Central memory CD8-positive, alpha-beta T cell (primary cell): ENCODE data around the gene ASIC3.
A peak's percentile ranks its signal among the peaks of the same experiment; 100 is the strongest.

ENCODE experiments used
- ATAC-seq: fragments of 150-1000 bp; cut with Tn5 transposase; replicated peaks from 2 replicates; pipeline ENCODE4 v1.10.0; 2022; ENCODE audit warnings: mild to moderate bottlenecking, moderate FRiP score, moderate number of reproducible peaks; ENCODE audit not compliant: poor library complexity, severe bottlenecking; ENCODE audit errors: extremely low read depth
- DNase-seq, 2 donors: peaks; one replicate each; pipeline ENCODE4 v3.0.0; 2021; ENCODE audit warnings: low spot score in 2 of 2
- H3K27ac Mint-ChIP-seq: one replicate; pipeline ENCODE4 v1.8.0; 2022; ENCODE audit warnings: low read depth, mild to moderate bottlenecking, moderate library complexity, mixed read lengths
- H3K27me3 Mint-ChIP-seq: one replicate; pipeline ENCODE4 v1.8.0; 2022; ENCODE audit warnings: mixed read lengths
- H3K36me3 Mint-ChIP-seq: one replicate; pipeline ENCODE4 v1.8.0; 2022; ENCODE audit warnings: mild to moderate bottlenecking, moderate library complexity, mixed read lengths; ENCODE audit not compliant: insufficient read depth
- H3K4me1 Mint-ChIP-seq: one replicate; pipeline ENCODE4 v1.8.0; 2022; ENCODE audit warnings: mixed read lengths
- H3K4me3 Mint-ChIP-seq: one replicate; pipeline ENCODE4 v1.8.0; 2022; ENCODE audit warnings: mild to moderate bottlenecking, moderate library complexity, mixed read lengths
- H3K9me3 Mint-ChIP-seq: one replicate; pipeline ENCODE4 v1.8.0; 2022; ENCODE audit warnings: mixed read lengths

ASIC3 gene

DNA sequence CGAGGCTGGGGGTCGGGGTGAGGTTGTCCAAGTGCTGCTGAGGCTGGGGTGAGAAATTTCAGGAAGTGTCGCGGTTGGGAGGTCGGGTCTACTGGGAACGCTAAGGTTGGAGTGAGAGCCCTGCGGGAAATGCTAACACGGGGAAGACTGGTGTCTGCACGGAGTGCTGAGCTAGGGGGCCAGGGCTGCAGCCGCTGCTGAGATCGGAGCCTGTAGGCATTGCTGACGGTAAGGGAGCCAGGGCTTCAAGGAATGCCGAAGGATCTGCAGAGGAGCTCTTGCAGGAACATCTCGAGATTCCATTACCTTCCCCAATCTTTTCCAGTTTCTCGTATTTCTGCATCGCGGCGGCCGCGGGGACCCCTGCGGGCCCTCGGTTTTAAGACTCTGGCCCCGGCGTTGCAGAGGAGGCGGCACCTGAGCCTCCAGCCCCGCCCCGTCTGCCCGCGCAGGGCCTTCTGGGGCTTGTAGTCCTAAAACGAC is 9.2 kb downstream of the ASIC3 start, which contains the start of gene CDK5:
TSS of gene CDK5 (minus strand) at position 392 of the 483 bp plus-strand sequence. CDS start at position 343, 49 bp downstream.
- Mint-ChIP-seq H3K4me3 (peak within 1 kb of the TSS; percentile 94), H3K27ac (peak within 1 kb of the TSS; percentile 95), H3K27me3 (peaks cover 6% of the 10 kb centered on the region), H3K9me3 (no peaks in the 10 kb centered on the region), H3K36me3 (peaks cover 14% of the 10 kb centered on the region), H3K4me1 (peaks cover 38% of the 10 kb centered on the region)
- ATAC-seq, result peak; percentile 1
- DNase-seq, result no peak

- DNase-seq (peak; percentile 91 to 94), ATAC-seq (peak; percentile 93)
- Mint-ChIP-seq H3K27ac (peak overlapping the region; percentile 95), H3K9me3 (no peaks in the 10 kb centered on the region), H3K36me3 (peaks cover 14% of the 10 kb centered on the region), H3K4me1 (peaks cover 34% of the 10 kb centered on the region), H3K4me3 (peak overlapping the region; percentile 94), H3K27me3 (peaks cover under 1% of the 10 kb centered on the region)
Measured at GRCh38 chr7:151057989-151058780, 9.9 kb downstream of the ASIC3 start.

- Mint-ChIP-seq H3K4me3 (peak overlapping the region; percentile 94), H3K9me3 (no peaks in the 10 kb centered on the region), H3K27me3 (no peaks in the 10 kb centered on the region), H3K27ac (peak overlapping the region; percentile 95), H3K36me3 (peaks cover 16% of the 10 kb centered on the region), H3K4me1 (peaks cover 34% of the 10 kb centered on the region)
- no peak for DNase-seq
- ATAC-seq, result no peak
Measured at GRCh38 chr7:151058781-151059366, 10.5 kb downstream of the ASIC3 start.

- peak within 1 kb of the TSS; percentile 95 for H3K27ac Mint-ChIP-seq
- ATAC-seq (no peak), DNase-seq (peak; percentile 44 to 49)
- no peaks in the 10 kb centered on the region for H3K9me3 Mint-ChIP-seq
- peak within 1 kb of the TSS; percentile 94 for H3K4me3 Mint-ChIP-seq
- peaks cover 20% of the 10 kb centered on the region for H3K36me3 Mint-ChIP-seq
- H3K4me1 Mint-ChIP-seq, result peaks cover 34% of the 10 kb centered on the region
- no peaks in the 10 kb centered on the region for H3K27me3 Mint-ChIP-seq
Measured at GRCh38 chr7:151059367-151060112, 11.2 kb downstream of the ASIC3 start, which contains the start of gene SLC4A2. TSS of gene SLC4A2 (plus strand) at chr7:151059589. CDS start at chr7:151061988, 2,399 bp downstream.

DNA sequence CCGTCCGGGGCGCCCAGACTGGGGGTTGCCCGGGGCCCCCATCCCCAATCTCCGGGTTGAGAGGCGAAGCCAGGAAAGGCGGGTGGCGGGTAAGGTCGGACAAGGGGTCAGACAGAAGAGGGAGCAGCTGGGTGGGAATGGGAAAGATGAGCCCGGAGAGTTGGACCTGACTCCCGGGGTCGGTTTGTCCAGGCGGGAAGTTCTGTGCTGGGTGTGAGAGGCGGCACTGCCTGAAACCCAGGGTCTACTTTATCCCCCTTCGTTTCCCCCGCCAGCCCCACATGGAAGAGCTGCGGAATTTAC is 11.7 kb downstream of the ASIC3 start:
- Mint-ChIP-seq H3K27me3 (no peaks in the 10 kb centered on the region), H3K9me3 (no peaks in the 10 kb centered on the region), H3K36me3 (peaks cover 20% of the 10 kb centered on the region), H3K4me3 (peak overlapping the region; percentile 94), H3K4me1 (peaks cover 34% of the 10 kb centered on the region), H3K27ac (peak overlapping the region; percentile 16)
- ATAC-seq, result no peak
- no peak for DNase-seq

GRCh38 chr7:151060416-151061212 is 12.3 kb downstream of the ASIC3 start:
- Mint-ChIP-seq H3K27ac (peak overlapping the region; percentile 16), H3K27me3 (no peaks in the 10 kb centered on the region), H3K36me3 (peaks cover 24% of the 10 kb centered on the region), H3K4me3 (peak overlapping the region; percentile 94), H3K4me1 (peaks cover 34% of the 10 kb centered on the region), H3K9me3 (no peaks in the 10 kb centered on the region)
- DNase-seq (no peak), ATAC-seq (no peak)

GRCh38 chr7:151061213-151062110 is 13.1 kb downstream of the ASIC3 start:
- H3K36me3 Mint-ChIP-seq, result peaks cover 26% of the 10 kb centered on the region
- H3K9me3 Mint-ChIP-seq, result no peaks in the 10 kb centered on the region
- peaks cover 34% of the 10 kb centered on the region for H3K4me1 Mint-ChIP-seq
- DNase-seq, result no peak
- H3K4me3 Mint-ChIP-seq, result peak overlapping the region; percentile 94
- no peak overlapping the region for H3K27ac Mint-ChIP-seq
- H3K27me3 Mint-ChIP-seq, result no peaks in the 10 kb centered on the region
- no peak for ATAC-seq

DNA sequence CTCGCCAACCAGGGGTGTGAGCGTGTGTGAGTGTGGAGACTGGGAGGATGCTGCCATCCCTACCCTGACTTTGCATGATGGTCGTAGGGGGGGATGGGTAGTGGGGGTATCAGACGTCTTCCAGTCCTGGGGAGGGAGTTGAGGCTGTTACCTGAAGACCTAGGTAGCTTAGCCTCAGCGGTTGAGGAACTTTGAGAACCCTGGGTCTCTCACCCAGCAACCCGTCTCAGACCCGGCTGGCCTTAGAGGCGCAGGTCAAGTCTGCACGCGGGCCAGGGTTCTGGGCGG is 13.7 kb downstream of the ASIC3 start:
- DNase-seq (no peak), ATAC-seq (no peak)
- H3K27me3 Mint-ChIP-seq, result no peaks in the 10 kb centered on the region
- H3K36me3 Mint-ChIP-seq, result peaks cover 29% of the 10 kb centered on the region
- no peak overlapping the region for H3K27ac Mint-ChIP-seq
- H3K4me3 Mint-ChIP-seq, result peak overlapping the region; percentile 94
- no peaks in the 10 kb centered on the region for H3K9me3 Mint-ChIP-seq
- peaks cover 31% of the 10 kb centered on the region for H3K4me1 Mint-ChIP-seq

DNA sequence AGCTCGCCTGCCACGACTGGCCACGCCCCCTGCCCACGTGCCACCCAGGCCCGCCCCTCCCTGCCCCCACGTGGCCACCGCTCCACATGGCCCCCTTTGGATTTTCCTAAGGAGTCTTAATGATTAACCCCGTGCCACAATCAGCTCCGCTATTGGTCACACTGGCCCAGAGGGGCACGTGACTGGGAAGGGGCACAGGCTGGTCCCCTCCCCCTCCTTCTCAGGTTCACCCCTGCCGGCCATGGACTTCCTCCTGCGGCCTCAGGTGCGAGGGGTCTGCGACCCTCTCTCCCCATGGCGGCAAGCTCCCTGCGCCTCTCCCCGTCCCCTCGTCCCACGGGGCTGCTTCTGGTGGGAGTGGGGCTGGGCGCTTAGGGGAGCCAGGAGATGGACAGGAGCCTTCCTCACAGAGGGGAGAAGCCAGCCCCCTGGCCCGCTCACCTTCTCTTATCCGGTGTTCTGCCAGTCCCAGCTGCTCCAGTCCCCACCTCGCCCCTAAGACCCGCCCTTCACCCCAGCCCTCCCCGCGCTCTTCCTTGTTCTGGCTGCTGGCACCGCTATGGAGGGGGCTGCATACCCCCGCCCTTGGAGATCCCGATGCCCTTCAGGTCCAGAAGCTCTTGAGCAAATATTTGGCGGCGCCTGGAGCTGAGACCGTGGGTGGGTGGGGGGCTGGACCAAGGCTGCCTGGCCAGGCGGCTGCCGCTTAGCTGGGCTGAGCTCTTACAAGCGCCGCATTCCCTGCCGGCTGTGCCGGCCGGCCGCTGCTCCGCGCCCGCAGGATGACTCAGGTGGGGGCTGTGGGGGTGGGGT is 14.3 kb downstream of the ASIC3 start:
- DNase-seq, result no peak
- Mint-ChIP-seq H3K36me3 (peaks cover 28% of the 10 kb centered on the region), H3K4me1 (peaks cover 26% of the 10 kb centered on the region), H3K27me3 (no peaks in the 10 kb centered on the region), H3K9me3 (no peaks in the 10 kb centered on the region), H3K4me3 (no peak overlapping the region), H3K27ac (no peak overlapping the region)
- ATAC-seq, result no peak

DNA sequence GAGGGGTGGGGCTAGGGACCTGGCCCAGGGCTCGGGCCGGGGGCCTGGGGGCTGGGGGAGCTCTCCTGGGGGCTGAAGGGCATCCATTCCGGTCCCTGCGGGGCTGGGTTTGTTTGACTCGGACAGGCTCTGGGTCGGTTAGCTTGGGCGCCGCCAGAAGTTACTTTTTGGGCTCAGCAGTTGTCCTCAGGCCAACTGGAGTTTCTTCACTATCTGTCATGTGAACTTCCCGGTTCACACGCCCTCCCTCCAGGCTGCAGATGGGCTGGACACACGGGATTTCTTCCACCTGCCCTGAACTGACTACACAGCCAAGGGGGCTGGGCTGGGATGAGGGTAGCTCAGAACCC is 14.9 kb downstream of the ASIC3 start:
- H3K27me3 Mint-ChIP-seq, result no peaks in the 10 kb centered on the region

DNA sequence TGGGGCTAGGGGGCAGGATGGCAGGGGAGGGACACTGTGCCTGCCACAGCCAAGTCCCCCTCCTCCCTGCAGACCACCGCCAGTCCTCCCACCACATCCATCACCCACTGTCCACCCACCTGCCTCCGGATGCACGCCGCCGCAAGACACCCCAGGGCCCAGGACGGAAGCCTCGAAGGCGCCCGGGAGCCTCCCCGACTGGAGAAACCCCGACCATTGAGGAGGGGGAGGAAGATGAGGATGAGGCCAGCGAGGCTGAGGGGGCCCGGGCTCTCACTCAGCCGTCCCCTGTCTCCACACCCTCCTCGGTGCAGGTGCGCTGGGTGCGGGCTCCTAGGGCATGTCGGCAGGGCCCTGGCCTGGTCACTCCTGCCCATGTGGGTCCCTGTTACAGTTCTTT is 16.1 kb downstream of the ASIC3 start:
- ATAC-seq, result no peak
- no peak for DNase-seq
- Mint-ChIP-seq H3K9me3 (no peaks in the 10 kb centered on the region), H3K4me1 (peaks cover 16% of the 10 kb centered on the region), H3K27ac (no peak overlapping the region), H3K36me3 (peaks cover 27% of the 10 kb centered on the region), H3K4me3 (no peak overlapping the region), H3K27me3 (no peaks in the 10 kb centered on the region)

More for the DNA sequence above, 14.9 kb downstream of the ASIC3 start:
- Mint-ChIP-seq H3K36me3 (peaks cover 32% of the 10 kb centered on the region), H3K4me1 (peaks cover 24% of the 10 kb centered on the region), H3K27ac (no peak overlapping the region), H3K9me3 (no peaks in the 10 kb centered on the region), H3K4me3 (no peak overlapping the region)
- ATAC-seq, result no peak
- DNase-seq, result no peak
